Fibroblast of mammary gland (primary cell): ENCODE measurements around the gene ALDH9A1.
"Not testable (repeated sequence)": the region's sequence is repeated elsewhere in the genome, so short reads cannot be mapped to it uniquely, and the experiment has no call there.

Experiments used
- DNase-seq: peaks from one replicate; pipeline ENCODE4 v3.0.0-alpha.2; 2010; ENCODE audit warnings: low read depth
- H3K4me3 ChIP-seq: 2 replicates; pipeline ENCODE4 v1.5.1; 2011; ENCODE audit warnings: low read depth, mild to moderate bottlenecking, low read length, moderate library complexity; ENCODE audit not compliant: control insufficient read depth
- TF ChIP-seq, protein P1 (sequence below): conservative IDR thresholded peaks from 2 replicates; pipeline ENCODE4 v1.5.1; 2011; ENCODE audit warnings: low read depth, low read length, inconsistent platforms; ENCODE audit not compliant: control insufficient read depth, insufficient read depth

ALDH9A1 gene

DNA sequence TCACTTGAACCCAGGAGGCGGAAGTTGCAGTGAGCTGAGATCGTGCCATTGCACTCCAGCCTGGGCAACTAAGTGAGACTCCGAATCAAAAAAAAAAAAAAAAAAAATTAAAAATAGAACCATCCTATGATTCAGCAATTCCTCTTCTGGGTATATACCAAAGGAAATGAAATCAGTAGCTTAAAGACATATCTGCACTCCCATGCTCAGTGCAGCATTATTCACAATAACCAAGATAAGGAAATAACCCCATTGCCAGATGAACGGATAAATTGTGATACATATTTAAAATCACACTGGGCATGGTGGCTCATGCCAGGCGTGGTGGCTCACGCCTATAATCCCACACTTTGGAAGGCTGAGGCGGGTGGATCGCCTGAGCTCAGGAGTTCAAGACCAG, 23.8 kb downstream of the ALDH9A1 start:
- H3K4me3 ChIP-seq = no peak overlapping the region
- DNase-seq = no peak
- TF ChIP-seq, protein P1, sequence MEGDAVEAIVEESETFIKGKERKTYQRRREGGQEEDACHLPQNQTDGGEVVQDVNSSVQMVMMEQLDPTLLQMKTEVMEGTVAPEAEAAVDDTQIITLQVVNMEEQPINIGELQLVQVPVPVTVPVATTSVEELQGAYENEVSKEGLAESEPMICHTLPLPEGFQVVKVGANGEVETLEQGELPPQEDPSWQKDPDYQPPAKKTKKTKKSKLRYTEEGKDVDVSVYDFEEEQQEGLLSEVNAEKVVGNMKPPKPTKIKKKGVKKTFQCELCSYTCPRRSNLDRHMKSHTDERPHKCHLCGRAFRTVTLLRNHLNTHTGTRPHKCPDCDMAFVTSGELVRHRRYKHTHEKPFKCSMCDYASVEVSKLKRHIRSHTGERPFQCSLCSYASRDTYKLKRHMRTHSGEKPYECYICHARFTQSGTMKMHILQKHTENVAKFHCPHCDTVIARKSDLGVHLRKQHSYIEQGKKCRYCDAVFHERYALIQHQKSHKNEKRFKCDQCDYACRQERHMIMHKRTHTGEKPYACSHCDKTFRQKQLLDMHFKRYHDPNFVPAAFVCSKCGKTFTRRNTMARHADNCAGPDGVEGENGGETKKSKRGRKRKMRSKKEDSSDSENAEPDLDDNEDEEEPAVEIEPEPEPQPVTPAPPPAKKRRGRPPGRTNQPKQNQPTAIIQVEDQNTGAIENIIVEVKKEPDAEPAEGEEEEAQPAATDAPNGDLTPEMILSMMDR = no peak

DNA sequence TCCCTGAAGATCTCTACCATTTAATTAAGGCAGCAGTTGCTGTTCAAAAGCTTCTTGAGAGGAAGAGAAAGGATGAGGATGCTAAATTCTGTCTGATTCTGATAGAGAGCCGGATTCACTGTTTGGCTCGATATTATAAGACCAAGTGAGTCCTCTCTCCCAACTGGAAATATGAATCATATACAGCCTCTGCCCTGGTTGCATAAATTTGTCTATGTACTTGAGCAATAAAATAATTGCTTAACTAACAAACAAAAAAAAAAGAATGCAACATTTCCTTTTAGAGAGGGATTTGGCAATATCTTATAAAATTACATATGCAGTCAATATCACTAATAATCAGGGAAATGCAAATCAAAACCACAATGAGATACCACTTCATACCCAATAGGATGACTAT, 26.8 kb downstream of the ALDH9A1 start:
- peak; percentile 49 for DNase-seq
- no peak overlapping the region for H3K4me3 ChIP-seq
- TF ChIP-seq, protein P1 = no peak

DNA sequence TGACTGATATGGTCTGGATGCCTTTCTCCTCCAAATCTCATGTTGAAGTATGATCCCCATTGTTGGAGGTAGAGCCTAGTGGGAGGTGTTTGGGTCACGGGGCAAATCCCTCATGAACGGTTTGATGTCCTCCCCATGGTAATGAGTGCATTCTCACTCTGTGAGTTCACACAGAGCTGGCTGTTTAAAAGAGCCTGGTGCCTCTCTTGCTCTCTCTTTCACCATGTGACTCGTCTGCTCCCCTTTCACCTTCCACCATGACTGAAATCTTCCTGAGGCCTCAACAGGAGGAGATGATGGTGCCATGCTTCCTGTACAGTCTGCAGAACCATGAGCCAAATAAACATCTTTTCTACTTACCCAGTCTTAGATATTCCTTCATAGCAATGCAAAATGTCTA, 30.2 kb downstream of the ALDH9A1 start:
- DNase-seq = no peak
- TF ChIP-seq, protein P1 = no peak
- no peak overlapping the region for H3K4me3 ChIP-seq

DNA sequence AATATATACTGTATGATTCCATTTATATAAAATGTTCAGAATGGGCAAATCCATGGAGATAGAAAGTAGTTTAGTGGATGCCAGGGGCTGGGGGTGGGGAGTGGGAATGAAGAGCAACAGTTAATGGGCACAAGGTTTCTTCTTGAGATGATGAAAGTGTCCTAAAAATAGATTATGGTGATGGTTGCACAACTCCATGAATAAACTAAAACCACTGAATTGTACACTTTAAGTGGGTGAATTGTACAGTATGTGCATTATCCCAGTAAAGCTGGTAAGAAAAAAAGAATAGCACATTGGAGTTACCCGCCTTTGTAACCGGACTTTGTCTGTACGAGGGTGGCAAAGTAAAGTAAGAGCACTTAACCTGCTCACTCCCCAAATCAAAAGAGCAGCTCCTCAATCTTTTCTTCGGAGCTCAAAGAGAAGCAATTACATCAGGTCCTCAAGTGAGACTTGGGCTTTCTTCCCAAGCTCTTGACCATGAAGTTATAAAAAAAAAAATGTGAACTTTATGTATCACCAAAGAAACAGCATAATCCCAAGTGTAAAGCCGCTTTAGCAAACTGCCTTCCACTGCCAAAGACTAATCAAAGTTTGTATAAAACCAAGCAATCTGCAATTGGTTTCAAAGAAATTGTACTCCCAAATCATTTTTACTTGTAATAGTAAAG, 32.1 kb downstream of the ALDH9A1 start:
- DNase-seq = peak; percentile 67
- no peak overlapping the region for H3K4me3 ChIP-seq
- TF ChIP-seq, protein P1 = no peak

DNA sequence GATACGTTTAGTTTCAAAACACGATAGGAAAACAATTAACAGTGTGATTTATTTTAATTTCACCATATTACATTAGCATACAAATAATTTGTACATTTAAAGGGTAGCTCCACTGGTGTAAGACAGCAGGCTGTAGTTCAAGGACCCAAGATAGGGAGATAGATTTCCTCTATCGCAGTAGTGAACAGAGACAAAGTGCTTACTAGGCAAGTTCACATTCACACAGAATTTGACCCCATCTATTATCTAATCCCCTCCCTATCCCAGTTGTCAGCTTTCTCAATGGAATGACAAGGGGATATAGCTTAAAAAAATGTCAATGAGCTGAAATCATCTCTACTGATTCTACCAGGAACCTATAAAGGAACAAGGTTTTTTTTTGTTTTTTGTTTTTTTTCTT, 36.2 kb downstream of the ALDH9A1 start:
- H3K4me3 ChIP-seq = no peak overlapping the region
- TF ChIP-seq, protein P1 = no peak
- DNase-seq = no peak

DNA sequence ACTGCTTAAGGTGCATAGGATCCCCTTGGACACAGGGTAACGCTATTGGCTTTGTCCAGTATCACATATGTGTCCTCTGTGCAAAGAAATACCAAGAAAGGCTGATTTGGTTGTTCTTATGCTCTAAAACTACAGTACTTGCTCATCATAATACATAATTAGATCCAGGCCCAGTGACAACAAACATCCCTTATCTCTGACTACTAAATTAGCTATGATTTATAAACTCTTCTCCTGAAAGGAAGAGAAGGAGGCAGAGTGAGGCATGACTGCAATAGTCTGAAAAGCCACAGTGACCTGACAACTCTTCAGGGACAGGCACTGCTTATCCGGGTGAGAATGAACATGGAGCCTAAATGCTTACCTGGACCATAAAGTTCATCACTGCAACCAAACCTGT, 36.7 kb downstream of the ALDH9A1 start:
- TF ChIP-seq, protein P1 = no peak
- peak; percentile 43 for DNase-seq
- H3K4me3 ChIP-seq = no peak overlapping the region

DNA sequence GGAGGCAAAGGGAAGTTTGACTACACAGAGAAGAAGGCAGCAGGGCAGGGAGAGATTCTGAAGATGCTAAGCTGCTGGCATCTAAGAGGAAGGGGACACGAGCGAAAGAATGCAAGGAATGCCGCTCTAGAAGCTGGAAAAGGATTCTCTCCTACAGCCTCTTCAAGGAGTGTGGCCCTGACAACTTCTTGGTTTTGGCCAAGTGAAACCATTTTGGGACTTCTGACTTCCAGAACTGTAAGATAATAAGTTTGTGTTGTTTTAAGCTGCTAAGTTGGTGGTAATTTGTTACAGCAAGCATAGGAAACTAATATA, 38.8 kb downstream of the ALDH9A1 start:
- DNase-seq = no peak
- H3K4me3 ChIP-seq = no peak overlapping the region
- TF ChIP-seq, protein P1 = no peak

DNA sequence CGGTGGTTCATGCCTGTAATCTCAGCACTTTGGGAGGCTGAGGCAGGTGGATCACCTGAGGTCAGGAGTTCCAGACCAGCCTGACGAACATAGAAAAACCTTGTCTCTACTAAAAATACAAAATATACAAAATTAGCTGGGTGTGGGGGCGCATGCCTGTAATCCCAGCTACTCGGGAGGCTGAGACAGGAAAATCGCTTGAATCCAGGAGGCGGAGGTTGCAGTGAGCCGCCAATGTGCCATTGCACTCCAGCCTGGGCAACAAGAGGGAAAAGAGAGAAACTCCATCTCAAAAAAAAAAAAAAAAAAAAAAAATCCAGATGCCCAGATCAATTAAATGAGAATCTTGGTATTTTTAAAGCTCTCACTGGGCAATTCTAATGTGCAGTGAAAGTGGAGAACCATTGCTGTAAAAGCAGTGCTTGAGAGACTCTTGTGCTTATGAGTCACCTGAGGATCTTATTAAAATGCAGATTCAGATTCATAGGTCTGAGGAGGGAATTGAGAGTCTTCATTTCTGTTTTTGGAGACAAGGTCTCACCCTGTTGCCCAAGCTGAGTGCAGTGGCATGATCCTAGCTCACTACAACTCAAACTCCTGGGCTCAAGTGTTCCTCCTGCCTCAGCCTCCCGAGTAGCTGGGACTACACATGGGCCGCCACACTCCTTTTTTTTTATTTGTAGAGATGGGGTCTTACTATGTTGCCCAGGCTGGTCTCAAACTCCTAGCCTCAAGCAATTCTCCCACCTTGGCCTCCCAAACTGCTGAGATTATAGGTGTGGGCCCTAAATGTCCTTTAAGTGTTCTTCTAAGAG, 39.4 kb downstream of the ALDH9A1 start:
- not testable (repeated sequence) for H3K4me3 ChIP-seq, DNase-seq
